SK-N-SH (cell line): Measurements from ENCODE around the gene SNTG2. TPM values are rescaled to one million over a fixed set of nuclear protein-coding genes. Genes with fewer than 3 reads are reported as not detected.

Source experiments
- CTCF ChIA-PET: fragments of 300-600, 350-600 bp; formaldehyde crosslinking; extraction: SDS; loops from one replicate; lab custom pipeline; 2021; lab: Yijun Ruan, JAX
- POLR2A ChIA-PET: fragments of 350-600 bp; sonication (Branson Sonifier 250); formaldehyde crosslinking; extraction: SDS; loops from one replicate; lab custom pipeline; 2020; ENCODE audit warnings: antibody characterized with exemption, inconsistent platforms; lab: Yijun Ruan, JAX
- DNase-seq: peaks from one replicate; pipeline ENCODE4 v3.0.0; 2012
- H2AFZ ChIP-seq: fragments of 200-600 bp; sonication (generic); 2 replicates; pipeline ENCODE4 v1.8.1; 2016; ENCODE audit warnings: antibody characterized with exemption, mild to moderate bottlenecking, low read depth
- H3F3A ChIP-seq: fragments of 200-600 bp; sonication (generic); replicated peaks from 2 replicates; pipeline ENCODE3; 2016; ENCODE audit warnings: antibody characterized with exemption, mild to moderate bottlenecking; ENCODE audit not compliant: insufficient read depth
- H3K27ac ChIP-seq, 2 experiments: fragments of 200-500 bp in 1 of 2; fragments of 200-600 bp in 1 of 2; sonication (Bioruptor generic) in 1 of 2; sonication (generic), shearing (Covaris generic) in 1 of 2; 2 replicates each; pipeline versions ENCODE4 v1.5.1 to v1.6.1; 2014 to 2016; ENCODE audit warnings: low read depth in 2 of 2, inconsistent platforms in 1 of 2, low read length in 1 of 2, mild to moderate bottlenecking in 1 of 2, mixed read lengths in 1 of 2
- H3K27me3 ChIP-seq: fragments of 200-600 bp; sonication (generic), shearing (Covaris generic); 2 replicates; pipeline ENCODE4 v1.6.1; 2016; ENCODE audit warnings: mixed run types; ENCODE audit not compliant: insufficient read depth
- H3K36me3 ChIP-seq, 2 experiments: fragments of 200-500 bp in 1 of 2; fragments of 200-600 bp in 1 of 2; sonication (Bioruptor generic) in 1 of 2; sonication (generic) in 1 of 2; replicated peaks in 1 of 2; 2 replicates each; pipeline versions ENCODE3 to v1.5.1; 2014 to 2016; ENCODE audit warnings: low read length in 1 of 2, mild to moderate bottlenecking in 1 of 2; ENCODE audit not compliant: insufficient read depth in 2 of 2, control insufficient read depth in 1 of 2
- H3K4me1 ChIP-seq, 2 experiments: fragments of 200-500 bp in 1 of 2; fragments of 200-600 bp in 1 of 2; sonication (Bioruptor generic) in 1 of 2; sonication (generic), shearing (Covaris generic) in 1 of 2; 2 replicates each; pipeline versions ENCODE4 v1.5.1 to v1.6.1; 2014 to 2016; ENCODE audit warnings: low read depth in 1 of 2, low read length in 1 of 2, mixed run types in 1 of 2; ENCODE audit not compliant: insufficient read depth in 2 of 2, control insufficient read depth in 1 of 2
- H3K4me2 ChIP-seq: fragments of 200-600 bp; sonication (generic), shearing (Covaris generic); 2 replicates; pipeline ENCODE4 v1.6.1; 2017; ENCODE audit warnings: mixed run types
- H3K4me3 ChIP-seq, 2 experiments: fragments of 200-500 bp in 1 of 2; fragments of 200-600 bp in 1 of 2; sonication (Bioruptor generic) in 1 of 2; sonication (generic), shearing (Covaris generic) in 1 of 2; 2 replicates each; pipeline versions ENCODE4 v1.5.1 to v1.8.1; 2014 to 2016; ENCODE audit warnings: low read depth in 2 of 2, inconsistent platforms in 1 of 2, low read length in 1 of 2, mild to moderate bottlenecking in 1 of 2, mixed read lengths in 1 of 2, moderate library complexity in 1 of 2
- H3K79me2 ChIP-seq: fragments of 200-600 bp; sonication (generic); 2 replicates; pipeline ENCODE4 v1.8.1; 2017; ENCODE audit warnings: mild to moderate bottlenecking; ENCODE audit not compliant: insufficient read depth
- H3K9ac ChIP-seq: fragments of 200-600 bp; sonication (generic); 2 replicates; pipeline ENCODE4 v1.6.1; 2017; ENCODE audit warnings: mixed run types
- H3K9me2 ChIP-seq: fragments of 200-600 bp; sonication (generic); 2 replicates; pipeline ENCODE4 v1.6.1; 2017; ENCODE audit warnings: mixed run types
- H3K9me3 ChIP-seq: fragments of 200-600 bp; sonication (generic); 2 replicates; pipeline ENCODE4 v1.6.1; 2017; ENCODE audit warnings: mixed run types, mild to moderate bottlenecking, moderate library complexity
- H4K20me1 ChIP-seq: fragments of 200-600 bp; sonication (generic); 2 replicates; pipeline ENCODE4 v1.6.1; 2017; ENCODE audit warnings: mild to moderate bottlenecking, mixed run types; ENCODE audit not compliant: insufficient read depth
- FOSL2 ChIP-seq: IDR thresholded peaks from 2 replicates; pipeline ENCODE4 v1.4.0; 2012; ENCODE audit warnings: low read depth, mild to moderate bottlenecking, moderate library complexity, borderline replicate concordance
- IRF3 ChIP-seq: fragments of 150-350 bp; IDR thresholded peaks from 2 replicates; pipeline ENCODE4 v1.6.1; 2016; ENCODE audit warnings: mild to moderate bottlenecking, low read depth, low read length
- JUND ChIP-seq: IDR thresholded peaks from 2 replicates; pipeline ENCODE4 v1.4.0; 2012
- MXI1 ChIP-seq: IDR thresholded peaks from 2 replicates; pipeline ENCODE4 v1.6.1; 2012; ENCODE audit warnings: mild to moderate bottlenecking, low read depth, low read length, improper control_type of control experiment
- NRF1 ChIP-seq: IDR thresholded peaks from 2 replicates; pipeline ENCODE4 v1.6.1; 2012; ENCODE audit warnings: low read depth, mild to moderate bottlenecking, low read length
- RAD21 ChIP-seq: IDR thresholded peaks from 2 replicates; pipeline ENCODE4 v1.6.1; 2012; ENCODE audit warnings: mild to moderate bottlenecking, low read length
- RCOR1 ChIP-seq: fragments of 150-350 bp; IDR thresholded peaks from 2 replicates; pipeline ENCODE4 v1.6.1; 2017; ENCODE audit warnings: antibody characterized with exemption, low read length
- REST ChIP-seq: IDR thresholded peaks from 2 replicates; pipeline ENCODE4 v1.6.1; 2012; ENCODE audit warnings: mild to moderate bottlenecking, low read depth, low read length, moderate library complexity
- WGBS: methylation state at CpG from one replicate; pipeline ENCODE4 v1.1.6; 2017; ENCODE audit warnings: low lambda C conversion rate; 5-methylcytosine and 5-hydroxymethylcytosine counted together
- polyA plus RNA-seq, 3 experiments: library from polyadenylated mRNA; depleted of rRNA; stranded (reverse); fragments of >200 nt; gene quantifications; 2 replicates each; pipeline ENCODE4 v1.2.3, GENCODE V29; 2012
- TF ChIP-seq, protein P1 (sequence below): IDR thresholded peaks from 2 replicates; pipeline ENCODE4 v1.4.0; 2012; ENCODE audit warnings: low read depth, borderline replicate concordance

SNTG2 gene
- polyA plus RNA-seq, 1 of the 3 experiments (the other 2 are of a cell fraction), result not detected

DNA sequence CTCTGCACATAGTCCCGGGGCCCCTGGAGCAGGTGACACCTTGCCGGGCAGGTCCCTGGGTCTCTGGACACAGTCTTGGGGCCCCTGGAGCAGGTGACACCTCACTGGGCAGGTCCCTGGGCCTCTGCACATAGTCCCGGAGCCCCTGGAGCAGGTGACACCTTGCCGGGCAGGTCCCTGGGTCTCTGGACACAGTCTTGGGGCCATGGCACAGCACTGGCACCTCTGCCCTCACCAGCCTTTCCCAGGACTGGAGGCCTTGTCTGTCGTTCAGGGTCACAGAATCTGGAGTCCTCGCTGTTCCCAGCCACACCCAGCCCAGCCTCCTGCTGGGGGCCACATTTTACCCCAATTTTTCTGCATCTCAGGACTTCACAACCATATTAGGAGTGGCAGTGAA is 464.9 kb downstream of the SNTG2 start:
- no peak for TF ChIP-seq MXI1
- no peak for TF ChIP-seq FOSL2
- no peak for TF ChIP-seq JUND
- TF ChIP-seq RCOR1, result no peak
- TF ChIP-seq RAD21, result no peak
- TF ChIP-seq, protein P1, sequence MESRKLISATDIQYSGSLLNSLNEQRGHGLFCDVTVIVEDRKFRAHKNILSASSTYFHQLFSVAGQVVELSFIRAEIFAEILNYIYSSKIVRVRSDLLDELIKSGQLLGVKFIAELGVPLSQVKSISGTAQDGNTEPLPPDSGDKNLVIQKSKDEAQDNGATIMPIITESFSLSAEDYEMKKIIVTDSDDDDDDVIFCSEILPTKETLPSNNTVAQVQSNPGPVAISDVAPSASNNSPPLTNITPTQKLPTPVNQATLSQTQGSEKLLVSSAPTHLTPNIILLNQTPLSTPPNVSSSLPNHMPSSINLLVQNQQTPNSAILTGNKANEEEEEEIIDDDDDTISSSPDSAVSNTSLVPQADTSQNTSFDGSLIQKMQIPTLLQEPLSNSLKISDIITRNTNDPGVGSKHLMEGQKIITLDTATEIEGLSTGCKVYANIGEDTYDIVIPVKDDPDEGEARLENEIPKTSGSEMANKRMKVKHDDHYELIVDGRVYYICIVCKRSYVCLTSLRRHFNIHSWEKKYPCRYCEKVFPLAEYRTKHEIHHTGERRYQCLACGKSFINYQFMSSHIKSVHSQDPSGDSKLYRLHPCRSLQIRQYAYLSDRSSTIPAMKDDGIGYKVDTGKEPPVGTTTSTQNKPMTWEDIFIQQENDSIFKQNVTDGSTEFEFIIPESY, result no peak
- TF ChIP-seq NRF1, result no peak
- TF ChIP-seq IRF3, result no peak
- no peak for TF ChIP-seq REST
- Histone ChIP-seq H3K36me3 (no peaks in the 10 kb centered on the region), H3K9me3 (peaks cover 10% of the 10 kb centered on the region; the same call in 1 of the 2 replicates), H2AFZ (no peak overlapping the region), H3K4me1 (no peaks in the 10 kb centered on the region), H3K27ac (no peak overlapping the region), H3K9ac (no peak overlapping the region), H3K9me2 (no peaks in the 10 kb centered on the region), H3K4me3 (no peak overlapping the region), H3K27me3 (no peaks in the 10 kb centered on the region), H3F3A (no peaks in the 10 kb centered on the region), H4K20me1 (no peaks in the 10 kb centered on the region), H3K79me2 (no peaks in the 10 kb centered on the region), H3K4me2 (no peak overlapping the region)
- no peak for DNase-seq
- WGBS, result 12% methylated on average over 3 of the region's 6 CpGs
- CTCF ChIA-PET, result no interaction called here
- POLR2A ChIA-PET, result no interaction called here
